ENCODE results near the gene APBA3.
"Not testable (repeated sequence)": the region's sequence is repeated elsewhere in the genome, so short reads cannot be mapped to it uniquely, and the experiment has no call there.

Gene APBA3

DNA sequence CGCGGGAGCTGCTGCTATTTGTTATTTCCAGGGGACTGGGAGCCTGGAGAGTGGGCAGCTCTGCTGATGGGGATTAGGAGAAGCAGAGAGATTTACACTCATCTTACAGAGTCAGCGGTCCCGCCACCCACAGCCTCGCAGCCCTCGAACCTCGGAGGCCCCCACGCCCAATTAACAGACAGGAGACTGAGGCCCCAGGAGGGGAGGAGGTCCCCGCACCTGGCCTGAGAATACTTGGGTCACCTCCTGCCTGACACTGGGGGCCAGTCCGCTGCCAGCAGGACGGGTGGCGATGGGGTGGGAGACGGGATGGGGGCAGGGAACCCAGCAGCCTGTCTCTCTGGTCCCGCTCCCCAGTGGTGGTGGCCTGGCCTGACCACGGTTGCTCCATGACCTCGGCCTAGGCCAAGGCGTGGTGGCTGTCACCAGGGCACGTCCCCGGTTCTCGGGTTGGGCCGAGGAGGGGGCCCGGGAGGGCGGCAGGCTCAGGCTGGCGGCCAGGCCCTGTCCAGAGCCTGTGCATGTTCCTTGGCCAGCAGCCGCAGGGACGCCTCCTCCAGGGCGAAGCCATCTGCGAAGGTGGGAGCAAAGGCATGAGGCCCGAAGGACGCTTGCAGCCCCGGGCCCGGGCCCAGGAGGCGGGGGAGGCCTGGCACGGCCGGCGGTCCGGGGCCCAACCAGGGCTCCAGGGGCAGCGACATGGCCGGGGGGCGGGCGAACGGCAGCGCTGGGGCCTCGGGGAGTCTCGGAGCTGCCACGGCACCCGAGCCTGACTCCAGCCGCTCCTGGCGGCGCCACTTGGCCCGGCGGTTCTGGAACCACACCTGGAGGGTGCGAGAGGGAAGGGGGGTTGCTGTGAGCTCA lies 8.9 kb upstream of the APBA3 start:
- no peak for DNase-seq

DNA sequence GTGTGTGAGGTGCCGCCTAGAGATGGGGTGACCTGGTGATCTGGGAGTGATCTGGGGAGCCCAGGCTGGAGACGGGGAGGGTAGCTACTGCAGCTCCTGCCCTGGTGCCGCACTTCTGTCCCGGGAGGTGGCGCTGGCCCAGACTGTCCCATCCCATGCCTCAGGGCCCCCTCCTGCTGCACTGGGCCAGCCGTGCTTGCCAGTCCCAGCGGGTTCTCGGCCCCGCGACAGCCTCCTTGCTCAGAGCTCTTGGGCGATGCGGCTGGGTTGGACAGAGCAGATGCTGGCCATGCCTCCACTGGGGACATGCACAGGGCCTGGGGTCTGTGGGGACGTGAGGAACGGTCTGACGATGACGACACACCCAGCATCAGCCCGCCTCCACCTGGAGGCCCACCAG lies 8.0 kb upstream of the APBA3 start:
- no peak for DNase-seq

DNA sequence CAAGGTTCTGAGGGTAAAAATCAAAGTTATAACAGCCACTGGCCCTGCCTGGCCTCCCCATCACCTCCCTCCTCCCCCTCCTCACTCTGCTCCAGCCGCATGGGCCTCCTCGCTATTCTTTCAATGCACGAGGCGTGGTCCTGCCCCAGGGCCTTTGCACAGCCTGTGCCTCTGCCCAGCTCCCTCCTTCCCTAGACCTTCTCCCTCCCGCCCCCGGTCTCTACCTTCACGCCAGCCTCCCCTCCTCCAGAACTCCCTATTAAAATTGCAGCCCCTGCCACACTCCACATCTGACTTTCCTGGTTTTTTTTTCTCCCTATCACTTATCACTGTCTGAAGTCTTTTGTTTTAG lies 7.2 kb upstream of the APBA3 start:
- DNase-seq = no peak

DNA sequence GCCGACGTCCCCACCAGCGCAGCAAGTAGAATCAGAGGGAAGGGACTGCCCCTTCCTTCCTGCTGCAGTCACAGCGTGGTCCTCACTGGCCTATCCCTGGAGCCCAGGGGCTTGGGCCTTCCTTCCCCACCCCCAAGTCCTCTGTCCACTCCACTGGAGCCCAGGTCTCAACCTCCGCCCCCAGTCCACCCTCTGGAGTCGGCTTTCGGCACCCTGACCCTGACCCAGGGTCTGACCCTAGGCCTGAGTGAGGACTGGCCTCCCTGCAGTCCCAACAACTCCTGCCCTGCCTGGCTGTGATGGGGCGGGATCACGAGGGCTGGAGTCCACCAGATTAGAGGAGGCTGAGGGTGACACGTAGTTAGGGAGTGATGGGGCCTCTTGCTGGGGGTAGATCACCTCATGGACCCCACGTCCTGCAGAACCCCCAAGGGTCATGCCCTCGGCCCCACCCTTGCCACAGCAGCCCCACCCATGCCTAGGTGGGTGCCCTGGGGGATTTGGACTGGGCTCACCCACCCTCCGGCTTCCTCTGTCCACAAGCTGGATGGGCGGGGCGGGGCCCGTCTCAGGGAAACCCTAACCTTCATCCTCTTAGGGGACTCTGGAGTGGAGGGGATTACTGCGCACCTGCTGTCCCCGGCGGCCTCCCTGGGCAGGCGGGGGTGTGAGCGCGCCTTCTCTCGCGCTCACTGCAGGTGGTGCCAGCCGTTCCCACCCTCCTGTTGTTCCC lies 6.7 kb upstream of the APBA3 start:
- no peak for DNase-seq

DNA sequence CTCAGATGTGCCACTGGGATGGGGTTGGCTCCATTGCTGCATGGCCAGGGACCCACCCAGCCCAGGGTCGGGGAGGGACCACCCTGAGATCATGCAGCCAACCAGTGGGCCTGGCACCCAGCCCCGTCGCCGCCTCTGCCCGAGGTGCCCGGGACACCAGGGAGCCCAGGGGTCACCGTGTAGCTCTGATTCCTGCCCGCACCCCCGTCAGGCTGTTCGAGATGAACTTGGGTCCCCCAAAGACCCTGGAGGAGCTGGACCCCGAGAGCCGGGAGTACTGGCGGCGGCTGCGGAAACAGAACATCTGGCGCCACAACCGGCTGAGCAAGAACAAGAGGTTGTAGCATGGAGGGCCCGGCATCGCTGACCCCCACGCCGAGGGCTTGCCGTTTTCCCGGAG lies 5.6 kb upstream of the APBA3 start:
- no peak for DNase-seq

DNA sequence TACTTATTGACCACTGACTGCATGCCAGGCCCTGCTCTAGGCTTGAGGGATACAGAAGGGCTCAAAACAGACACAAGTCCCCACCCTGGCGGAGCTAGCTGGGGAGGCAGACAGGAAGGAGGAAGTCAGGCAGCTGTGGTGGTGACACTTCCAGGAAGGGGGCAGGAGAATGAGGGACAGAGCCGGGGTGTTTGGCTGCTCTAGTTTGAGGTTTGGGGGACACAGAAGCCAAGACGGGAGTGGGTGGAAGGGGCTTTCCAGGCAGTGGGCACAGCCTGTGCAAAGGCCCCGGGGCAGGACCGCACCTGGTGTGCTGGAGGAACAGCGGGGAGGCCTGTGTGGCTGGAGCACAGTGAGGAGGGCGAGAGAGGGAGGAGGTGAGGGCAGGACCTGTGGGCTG lies 5.0 kb upstream of the APBA3 start:
- no peak for DNase-seq

DNA sequence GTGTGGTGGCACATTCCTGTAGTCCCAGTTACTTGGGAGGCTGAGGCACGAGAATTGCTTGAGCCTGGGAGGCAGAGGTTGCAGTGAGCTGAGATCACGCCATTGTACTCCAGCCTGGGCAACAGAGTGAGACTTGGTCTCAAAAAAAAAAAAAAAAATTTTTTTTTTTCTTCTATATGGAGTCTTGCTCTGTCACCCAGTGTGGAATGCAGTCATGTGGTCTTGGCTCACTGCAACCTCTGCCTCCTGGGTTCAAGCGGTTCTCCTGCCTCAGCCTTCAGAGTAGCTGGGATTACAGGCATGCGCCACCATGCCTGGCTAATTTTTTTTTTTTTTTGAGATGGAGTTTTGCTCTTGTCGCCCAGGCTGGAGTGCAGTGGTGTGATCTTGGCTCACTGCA lies 4.3 kb upstream of the APBA3 start:
- DNase-seq = not testable (repeated sequence)

DNA sequence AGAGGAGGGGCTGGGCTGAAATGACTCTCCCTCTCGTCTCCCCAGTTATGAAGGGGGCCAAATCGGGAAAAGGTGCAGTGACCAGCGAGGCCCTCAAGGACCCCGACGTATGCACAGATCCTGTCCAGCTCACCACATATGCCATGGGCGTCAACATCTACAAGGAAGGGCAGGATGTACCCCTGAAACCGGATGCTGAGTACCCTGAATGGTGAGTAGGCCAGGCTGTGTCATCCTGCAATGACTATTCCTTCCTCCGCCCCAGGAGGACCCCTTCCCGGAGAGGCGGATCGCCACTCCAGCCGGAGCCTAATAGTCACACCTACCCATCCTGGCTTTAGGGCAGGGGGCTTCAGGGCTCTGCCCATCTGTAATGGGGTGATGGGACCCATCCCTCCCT lies 3.6 kb upstream of the APBA3 start:
- no peak for DNase-seq

DNA sequence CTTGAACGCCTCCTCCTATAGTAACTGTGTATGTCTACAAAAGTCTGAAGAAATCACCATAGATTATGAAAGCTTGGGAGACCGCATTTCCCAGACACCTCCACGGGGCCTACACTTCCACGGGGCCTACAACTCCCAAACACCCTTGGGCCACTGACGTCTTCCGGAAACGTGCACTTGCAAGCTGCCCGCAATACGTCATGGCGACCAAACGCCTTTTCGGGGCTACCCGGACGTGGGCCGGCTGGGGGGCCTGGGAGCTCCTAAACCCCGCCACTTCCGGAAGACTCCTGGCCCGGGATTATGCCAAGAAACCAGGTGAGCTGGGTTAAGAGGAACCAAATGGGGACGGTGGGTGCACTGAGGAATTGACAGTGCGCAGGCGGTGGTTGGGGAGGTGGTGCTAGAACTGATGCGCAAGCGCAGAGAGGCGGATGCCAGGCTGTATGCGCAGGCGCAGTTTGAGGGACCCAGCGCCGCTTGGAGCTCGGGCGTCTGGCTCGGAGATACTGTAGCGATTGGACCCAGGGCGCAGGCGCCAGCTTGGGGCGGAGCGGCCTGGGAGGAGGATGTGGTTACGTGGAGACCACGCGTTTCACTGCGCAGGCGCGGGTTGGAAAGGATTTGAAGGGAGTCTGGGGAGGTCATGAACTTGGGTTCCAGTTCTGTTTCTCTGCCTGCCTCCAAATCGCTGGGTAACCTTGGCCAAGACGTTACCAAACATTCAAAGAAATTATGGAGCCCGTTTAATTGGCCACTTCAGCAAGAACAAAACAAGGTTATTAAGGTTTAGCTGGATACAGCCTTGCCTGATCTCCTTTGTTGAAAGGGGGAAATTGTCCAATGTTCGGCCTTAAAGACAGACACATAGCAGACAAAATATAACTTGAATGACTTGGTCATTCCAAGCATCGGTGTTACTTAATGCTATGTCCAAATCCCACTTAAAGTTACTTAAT lies 1.3 kb upstream of the APBA3 start, which contains the start of gene MRPL54:
MRPL54 (plus strand) TSS at position 182 of the 959 bp plus-strand sequence; CDS start at position 201, 19 bp downstream.
- peak; percentile 99 for DNase-seq

DNA sequence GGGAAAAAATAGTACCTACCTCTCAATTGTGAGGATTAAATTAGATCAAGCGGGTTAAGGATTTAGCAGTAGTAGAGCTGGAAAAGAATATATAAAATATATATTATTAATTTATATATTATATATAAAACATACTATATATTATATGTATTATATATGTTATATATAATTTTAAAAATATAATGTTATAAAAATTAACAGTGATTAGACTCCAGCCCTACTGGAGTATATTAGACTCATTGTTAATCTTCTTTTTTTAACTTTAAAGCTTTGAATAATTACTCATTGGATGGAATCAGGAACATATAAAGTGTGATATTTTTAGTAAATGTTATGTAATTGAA lies 610 bp upstream of the APBA3 start:
- DNase-seq = no peak

DNA sequence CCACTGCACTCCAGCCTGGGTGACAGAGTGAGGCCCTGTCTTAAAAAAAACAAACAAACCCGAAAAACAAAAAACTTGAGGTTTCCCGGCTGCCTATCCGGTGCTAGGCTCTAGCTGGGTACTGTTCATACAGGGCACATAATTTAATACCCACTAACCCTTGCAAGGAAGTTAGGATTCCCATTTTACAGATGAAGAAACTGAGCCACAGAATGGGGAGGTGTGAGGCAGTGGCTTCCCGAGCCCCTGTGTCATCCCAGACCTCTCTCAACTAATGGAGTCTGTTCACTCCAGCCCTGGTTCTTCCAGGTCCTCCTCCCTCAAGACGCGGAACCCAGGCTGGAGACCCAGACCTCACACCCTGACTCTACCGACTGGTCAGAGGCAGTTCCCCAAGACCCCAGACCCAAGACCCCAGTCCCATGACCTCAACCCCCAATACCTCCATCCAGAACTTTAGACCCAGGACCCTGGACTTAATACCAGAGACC lies 576 bp downstream of the APBA3 start:
- DNase-seq = peak; percentile 19

DNA sequence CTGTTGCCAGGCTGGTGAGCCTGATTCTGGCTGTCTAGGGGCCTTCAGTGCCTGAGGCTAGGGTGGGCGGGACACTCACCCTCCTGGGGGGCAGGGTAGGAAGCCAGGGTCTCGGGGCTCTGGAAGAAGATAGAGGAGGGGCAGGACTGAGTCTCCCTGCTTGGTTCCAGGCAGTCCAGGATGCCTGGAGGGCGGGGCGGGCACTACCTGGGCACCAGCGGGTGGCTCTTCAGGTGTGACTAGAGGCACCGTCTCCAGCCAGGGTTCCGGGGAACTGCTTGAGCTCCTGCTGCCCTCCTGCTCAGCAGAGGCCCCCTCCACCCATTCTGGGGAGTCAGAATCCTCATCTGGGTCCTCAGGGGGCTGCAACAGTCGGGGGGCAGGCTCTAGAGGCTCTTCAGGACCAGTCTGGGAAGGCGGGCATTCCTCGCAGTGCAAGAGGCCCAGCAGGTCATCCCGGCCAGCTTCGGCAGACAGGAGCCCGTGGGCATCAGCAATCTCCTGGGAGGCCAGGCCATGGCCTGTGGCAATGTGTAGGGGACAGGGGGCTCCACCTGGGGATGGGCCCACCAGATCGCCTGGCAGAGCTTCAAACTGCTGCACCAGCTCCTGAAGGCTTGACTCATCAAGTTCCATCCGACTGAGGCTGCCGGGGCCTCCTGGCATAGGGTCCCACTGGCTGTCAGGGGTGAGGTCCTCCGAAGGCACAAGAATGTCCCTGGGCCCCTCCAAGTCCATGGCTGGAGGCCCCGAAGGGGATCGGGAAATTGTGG lies 1.8 kb downstream of the APBA3 start:
- no peak for DNase-seq

DNA sequence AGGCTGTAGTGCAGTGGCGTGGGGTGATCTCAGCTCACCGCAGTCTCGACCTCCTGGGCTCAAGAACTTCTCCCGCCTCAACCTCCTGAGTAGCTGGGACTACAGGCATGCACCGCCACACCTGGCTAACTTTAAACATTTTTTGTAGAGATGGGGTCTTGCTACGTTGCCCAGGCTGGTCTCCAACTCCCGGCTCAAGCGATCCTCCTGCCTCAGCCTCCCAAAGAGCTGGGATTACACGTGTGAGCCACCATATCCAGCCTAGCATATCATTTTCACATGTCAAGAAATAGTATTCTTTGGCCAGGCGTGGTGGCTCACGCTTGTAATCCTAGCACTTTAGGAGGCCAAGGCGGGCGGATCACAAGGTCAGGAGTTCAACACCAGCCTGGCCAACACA lies 3.2 kb downstream of the APBA3 start:
- not testable (repeated sequence) for DNase-seq

DNA sequence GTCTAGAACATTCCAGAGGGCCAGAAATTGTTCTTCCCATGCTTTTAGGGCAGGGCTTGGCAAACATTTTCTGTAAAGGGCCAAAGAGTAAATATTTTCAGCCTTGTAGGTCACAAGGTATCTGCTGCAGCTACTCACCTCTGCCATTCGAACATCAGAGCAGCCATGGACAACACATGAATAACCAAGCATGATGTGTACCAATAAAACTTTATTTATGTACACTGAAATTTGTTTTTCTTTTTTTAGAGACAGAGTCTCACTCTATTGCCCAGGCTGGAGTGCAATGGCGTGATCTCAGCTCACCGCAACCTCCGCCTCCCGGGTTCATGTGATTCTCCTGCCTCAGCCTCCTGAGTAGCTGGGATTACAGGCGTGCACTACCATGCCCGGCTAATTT lies 3.8 kb downstream of the APBA3 start:
- DNase-seq = not testable (repeated sequence)

DNA sequence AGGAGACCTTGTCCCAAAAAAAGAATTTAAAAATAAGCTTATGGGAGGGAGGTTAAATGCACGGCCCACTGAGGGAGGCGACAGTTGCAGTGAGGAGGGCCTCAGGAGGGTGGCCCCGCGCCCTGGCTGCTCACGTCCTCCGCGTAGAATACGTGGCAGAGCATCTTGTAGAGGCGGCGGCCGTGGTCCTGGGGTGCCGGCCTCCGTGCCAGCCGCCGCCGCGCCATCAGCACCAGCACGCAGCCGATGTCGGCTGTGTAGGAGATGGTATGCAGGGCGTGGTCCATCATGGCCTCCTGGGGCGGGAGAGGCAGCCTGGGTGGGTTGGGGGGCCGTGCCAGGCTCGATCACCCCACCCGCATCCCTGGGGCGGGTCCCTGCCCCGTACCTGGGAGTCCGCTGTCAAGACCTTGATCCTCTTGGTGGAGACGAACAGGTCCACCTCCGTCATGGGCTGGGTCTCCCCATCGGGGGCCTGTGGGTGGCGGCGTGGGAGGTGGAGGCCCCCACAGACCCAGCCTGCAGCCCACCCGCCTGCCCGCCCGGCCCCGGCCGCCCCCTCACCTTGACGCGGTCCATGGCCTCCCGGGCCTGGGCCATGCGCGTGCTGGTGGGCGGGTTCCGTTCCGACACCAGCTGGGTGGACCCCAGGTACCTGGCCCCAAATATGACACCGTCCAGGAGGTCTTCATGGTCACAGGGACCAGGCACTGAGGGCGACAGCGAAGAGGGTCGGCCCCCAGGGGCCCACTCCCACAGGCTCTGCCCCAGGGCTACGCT lies 7.7 kb downstream of the APBA3 start:
- DNase-seq = no peak

DNA sequence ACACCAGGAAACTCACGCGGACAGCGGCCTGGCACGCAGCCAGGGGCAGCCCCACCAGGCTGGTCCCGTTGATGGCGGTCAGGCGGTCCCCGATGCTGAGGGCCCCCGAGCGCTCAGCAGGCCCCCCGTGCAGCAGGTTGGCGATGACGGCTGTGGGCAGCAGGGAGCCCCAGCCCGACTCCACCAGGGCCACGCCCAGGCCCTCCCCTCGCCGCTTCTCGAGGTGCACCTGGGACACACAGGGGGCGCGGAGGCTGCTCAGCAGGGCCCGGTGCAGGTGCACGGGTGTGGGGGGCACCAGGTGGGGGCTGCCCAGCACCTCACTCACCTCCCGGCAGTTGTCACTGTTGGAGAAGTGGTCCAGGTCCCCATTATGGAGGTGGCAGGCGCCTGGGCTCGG lies 9.0 kb downstream of the APBA3 start:
- no peak for DNase-seq

DNA sequence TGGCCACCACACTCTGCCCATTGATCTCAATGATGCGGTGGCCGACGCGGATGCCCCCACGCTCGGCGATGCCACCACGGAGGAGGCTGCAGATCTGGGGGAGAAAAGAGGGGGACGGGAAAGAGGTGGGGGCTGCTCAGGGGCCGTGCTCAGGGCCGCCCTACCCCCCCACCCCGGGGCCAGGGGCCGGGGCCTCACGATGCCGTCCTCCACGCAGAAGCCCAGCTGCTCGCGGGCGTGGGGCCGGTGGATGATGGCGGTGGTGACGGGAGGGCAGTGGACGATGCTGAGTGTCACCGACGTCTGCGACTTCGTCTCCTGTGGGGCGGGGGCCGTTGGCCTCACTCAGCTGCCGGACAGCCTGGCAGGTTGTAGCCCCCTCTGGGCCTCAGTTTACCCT lies 10.3 kb downstream of the APBA3 start:
- no peak for DNase-seq

DNA sequence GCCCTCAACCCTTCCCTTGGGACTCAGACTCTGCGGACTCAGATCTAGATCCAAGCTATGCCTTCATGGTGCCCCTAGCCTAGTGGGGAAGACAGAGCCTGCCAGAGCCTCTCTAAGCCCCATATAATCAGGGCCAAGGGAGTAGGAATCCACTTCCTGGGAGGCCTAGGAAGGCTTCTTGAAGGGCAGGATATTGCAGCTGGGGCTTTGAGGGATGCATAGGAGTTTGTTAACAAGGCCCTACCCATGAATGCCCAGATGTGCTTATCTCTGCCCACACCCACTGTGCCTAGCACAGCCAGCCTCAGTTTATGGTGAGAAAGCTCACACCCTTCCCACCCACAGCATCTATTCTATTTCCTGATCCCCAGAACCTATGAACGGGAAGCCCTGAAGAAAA lies 11.3 kb downstream of the APBA3 start:
- DNase-seq = no peak

DNA sequence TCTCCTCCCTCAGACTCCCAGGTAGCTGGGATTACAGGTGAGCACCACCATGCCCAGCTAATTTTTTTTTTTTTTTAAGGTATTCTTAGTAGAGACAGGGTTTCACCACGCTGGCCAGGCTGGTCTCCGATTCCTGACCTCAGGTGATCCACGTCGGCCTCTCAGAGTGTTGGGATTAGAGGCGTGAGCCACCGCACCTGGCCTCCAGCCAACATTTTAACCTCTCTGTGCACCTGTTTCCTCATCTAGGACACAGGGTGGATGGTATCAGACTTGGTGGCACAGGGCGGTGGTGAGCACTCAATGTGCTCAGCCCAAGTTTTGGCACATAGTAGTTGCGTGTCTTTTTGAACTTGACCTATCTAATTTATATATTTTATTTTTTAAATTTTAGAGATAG lies 12.5 kb downstream of the APBA3 start:
- DNase-seq = no peak

DNA sequence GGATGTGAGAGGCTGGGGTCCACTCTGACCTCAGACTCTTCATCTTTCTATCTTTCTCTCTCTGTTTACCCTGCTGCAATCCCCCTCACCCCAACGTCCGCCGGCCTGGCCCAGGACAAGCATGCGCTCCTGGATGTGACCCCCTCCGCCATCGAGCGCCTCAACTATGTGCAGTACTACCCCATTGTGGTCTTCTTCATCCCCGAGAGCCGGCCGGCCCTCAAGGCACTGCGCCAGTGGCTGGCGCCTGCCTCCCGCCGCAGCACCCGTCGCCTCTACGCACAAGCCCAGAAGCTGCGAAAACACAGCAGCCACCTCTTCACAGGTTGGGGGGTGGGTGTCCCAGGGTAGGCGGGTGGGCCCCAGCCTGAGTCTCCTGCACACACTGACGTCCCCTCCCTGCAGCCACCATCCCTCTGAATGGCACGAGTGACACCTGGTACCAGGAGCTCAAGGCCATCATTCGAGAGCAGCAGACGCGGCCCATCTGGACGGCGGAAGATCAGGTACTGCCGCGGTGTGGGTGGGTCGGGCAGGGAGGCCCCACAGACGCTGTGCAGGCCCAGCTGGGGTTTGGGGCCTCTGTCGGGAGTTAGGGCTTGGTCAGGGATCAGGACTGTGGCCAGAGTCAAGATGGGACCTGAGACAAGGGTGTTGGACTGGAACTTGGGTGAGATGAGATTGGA lies 15.0 kb downstream of the APBA3 start:
- DNase-seq = no peak

Data from activated effector memory CD4-positive, alpha-beta T cell treated with Interleukin-2 at 50 U/mL for 16 hours (primary cell).